Thoracic aorta (tissue), 2 donors: ENCODE measurements around the gene IGF1R. TPM values are rescaled to one million over a fixed set of nuclear protein-coding genes. Genes with fewer than 3 reads are reported as not detected.

Experiments
- ATAC-seq: fragments of 150-250 bp; one replicate; pipeline ENCODE4 v1.8.0; 2017; ENCODE audit warnings: low read depth; ENCODE audit not compliant: insufficient number of reproducible peaks, low FRiP score
- DNase-seq: peaks from one replicate; pipeline ENCODE4 v3.0.0-alpha.2; 2020; ENCODE audit warnings: low spot score
- H3K27ac ChIP-seq, 2 donors: fragments of 200-600 bp; sonication (generic); 1 replicate in 1 of 2; 2 replicates in 1 of 2; pipeline ENCODE4 v1.5.1; 2016; ENCODE audit warnings: mild to moderate bottlenecking in 2 of 2, moderate library complexity in 2 of 2
- H3K27me3 ChIP-seq: fragments of 200-600 bp; sonication (generic); replicated peaks from 2 replicates; pipeline ENCODE4 v1.6.0; 2016; ENCODE audit warnings: mild to moderate bottlenecking; ENCODE audit not compliant: insufficient read depth
- H3K36me3 ChIP-seq: fragments of 200-600 bp; sonication (generic); one replicate; pipeline ENCODE4 v1.5.1; 2016
- H3K4me1 ChIP-seq, 2 donors: fragments of 200-600 bp; sonication (generic); 1 replicate in 1 of 2; 2 replicates in 1 of 2; pipeline versions ENCODE4 v1.5.1 to v1.6.0; 2016; ENCODE audit warnings: low read depth in 2 of 2, mild to moderate bottlenecking in 1 of 2; ENCODE audit not compliant: control insufficient read depth in 1 of 2
- H3K4me3 ChIP-seq: fragments of 200-600 bp; sonication (generic); 2 replicates; pipeline ENCODE4 v1.5.1; 2016; ENCODE audit warnings: mild to moderate bottlenecking
- H3K9me3 ChIP-seq: fragments of 200-600 bp; sonication (generic); 2 replicates; pipeline ENCODE4 v1.5.1; 2016
- CTCF ChIP-seq: fragments of 200-600 bp; sonication (generic); IDR thresholded peaks from one replicate; pipeline ENCODE4 v1.5.1; 2019; ENCODE audit warnings: antibody characterized with exemption
- total RNA-seq, 2 donors: library from RNA; depleted of rRNA; stranded (reverse); fragments of >200 nt; gene quantifications; one replicate each; pipeline versions ENCODE4 v1.1.0 to v1.2.3, GENCODE V29; 2016

The IGF1R gene
- total RNA-seq, 2 donors from 2014 or later, result 127 to 159 TPM

- H3K4me1 ChIP-seq, result no peaks in the 10 kb centered on the region
- H3K36me3 ChIP-seq, result no peaks in the 10 kb centered on the region
- no peak for TF ChIP-seq CTCF
- no peaks in the 10 kb centered on the region for H3K27me3 ChIP-seq
- H3K4me3 ChIP-seq, result no peak overlapping the region
- no peaks in the 10 kb centered on the region for H3K9me3 ChIP-seq
- DNase-seq, result no peak
- ATAC-seq, result no peak
- H3K27ac ChIP-seq, result no peak overlapping the region
These were observed 322.5 kb downstream of the IGF1R start for GRCh38 chr15:98970799-98971198.

- Histone ChIP-seq H3K4me1 (peaks cover 0 to 1% of the 10 kb centered on the region in 2 donors), H3K27me3 (no peaks in the 10 kb centered on the region), H3K36me3 (no peaks in the 10 kb centered on the region), H3K4me3 (no peak overlapping the region), H3K9me3 (no peaks in the 10 kb centered on the region), H3K27ac (no peak overlapping the region)
- ATAC-seq, result no peak
- no peak for TF ChIP-seq CTCF
- no peak for DNase-seq
These were observed 328.2 kb downstream of the IGF1R start for GRCh38 chr15:98976500-98976899.

- no peak for DNase-seq
- no peaks in the 10 kb centered on the region for H3K36me3 ChIP-seq
- no peak overlapping the region for H3K27ac ChIP-seq
- no peaks in the 10 kb centered on the region for H3K27me3 ChIP-seq
- H3K4me3 ChIP-seq, result no peak overlapping the region
- peaks cover 8 to 10% of the 10 kb centered on the region in 2 donors for H3K4me1 ChIP-seq
- no peak for TF ChIP-seq CTCF
- H3K9me3 ChIP-seq, result no peaks in the 10 kb centered on the region
- ATAC-seq, result no peak
These were observed 329.1 kb downstream of the IGF1R start for GRCh38 chr15:98977441-98977840.

- no peaks in the 10 kb centered on the region for H3K9me3 ChIP-seq
- ATAC-seq, result no peak
- TF ChIP-seq CTCF, result no peak
These were observed 329.8 kb downstream of the IGF1R start for GRCh38 chr15:98978153-98978552.

GRCh38 chr15:98980899-98981228 is 332.5 kb downstream of the IGF1R start:
- H3K4me3 ChIP-seq, result no peak overlapping the region
- H3K36me3 ChIP-seq, result no peaks in the 10 kb centered on the region
- ATAC-seq (no peak), DNase-seq (no peak)
- H3K27me3 ChIP-seq, result no peaks in the 10 kb centered on the region
- H3K27ac ChIP-seq, result no peak overlapping the region
- TF ChIP-seq CTCF, result no peak
- H3K9me3 ChIP-seq, result no peaks in the 10 kb centered on the region
- peaks cover 12 to 35% of the 10 kb centered on the region in 2 donors for H3K4me1 ChIP-seq

More at GRCh38 chr15:98978153-98978552, 329.8 kb downstream of the IGF1R start:
- no peaks in the 10 kb centered on the region for H3K36me3 ChIP-seq
- no peak for DNase-seq
- H3K4me1 ChIP-seq, result peaks cover 9 to 17% of the 10 kb centered on the region in 2 donors
- no peaks in the 10 kb centered on the region for H3K27me3 ChIP-seq
- no peak overlapping the region for H3K27ac ChIP-seq
- no peak overlapping the region for H3K4me3 ChIP-seq
